Spinal cord (tissue), 10 donors: ENCODE results near the gene TBC1D17. TPM values are rescaled to one million over a fixed set of nuclear protein-coding genes. Genes with fewer than 3 reads are reported as not detected.
"Not testable (repeated sequence)": the region's sequence is repeated elsewhere in the genome, so short reads cannot be mapped to it uniquely, and the experiment has no call there.

Experiments used
- DNase-seq, 6 donors: peaks; one replicate each; pipeline versions ENCODE4 v3.0.0 to v3.0.0-alpha.2; 2013 to 2015; ENCODE audit warnings: low spot score in 6 of 6, low read depth in 4 of 6
- H3K27ac ChIP-seq: one replicate; pipeline ENCODE4 v1.5.1; 2013; ENCODE audit warnings: low read depth, low read length, control low read depth
- H3K27me3 ChIP-seq: one replicate; pipeline ENCODE4 v1.6.1; 2013; ENCODE audit warnings: low read length; ENCODE audit not compliant: control insufficient read depth, insufficient read depth
- H3K36me3 ChIP-seq: one replicate; pipeline ENCODE4 v1.6.1; 2013; ENCODE audit warnings: low read length; ENCODE audit not compliant: control insufficient read depth, insufficient read depth
- H3K4me1 ChIP-seq: one replicate; pipeline ENCODE4 v1.6.1; 2013; ENCODE audit warnings: low read length; ENCODE audit not compliant: control insufficient read depth, insufficient read depth
- H3K4me3 ChIP-seq: one replicate; pipeline ENCODE4 v1.5.1; 2013; ENCODE audit warnings: low read depth, low read length, control low read depth
- H3K9me3 ChIP-seq: one replicate; pipeline ENCODE4 v1.6.1; 2013; ENCODE audit warnings: low read length; ENCODE audit not compliant: control insufficient read depth, insufficient read depth
- WGBS: methylation state at CpG from one replicate; pipeline ENCODE4 v1.1.5; 2013; ENCODE audit warnings: missing lambda C conversion rate; ENCODE audit not compliant: insufficient coverage; 5-methylcytosine and 5-hydroxymethylcytosine counted together
- polyA plus RNA-seq, 2 donors: library from polyadenylated mRNA; unstranded; fragments of 120-200 nt; gene quantifications; one replicate each; pipeline ENCODE4 v1.2.1, GENCODE V29; 2013; ENCODE audit not compliant: insufficient read length in 2 of 2
- total RNA-seq, 2 donors: library from RNA; depleted of rRNA in 1 of 2; stranded (reverse); fragments of 120-200 nt in 1 of 2; fragments of >200 nt in 1 of 2; gene quantifications; one replicate each; pipeline versions ENCODE4 v1.2.3 to v1.2.4, GENCODE V29; 2013 to 2014
- donor health status: healthy.

TBC1D17 gene
- total and polyA plus RNA-seq, 4 donors: 9.6 to 78.6 (median 40.5) TPM

- Histone ChIP-seq H3K4me1 (peaks cover 16% of the 10 kb centered on the region), H3K36me3 (peaks cover 76% of the 10 kb centered on the region)
- H3K27me3 ChIP-seq, H3K27ac ChIP-seq, H3K4me3 ChIP-seq, DNase-seq, H3K9me3 ChIP-seq: not testable (repeated sequence)
- 100% methylated on average over 6 of the region's 13 CpGs for WGBS
Observed at GRCh38 chr19:49924881-49925210, 47.3 kb downstream of the TBC1D17 start.

- Histone ChIP-seq H3K36me3 (peaks cover 74% of the 10 kb centered on the region), H3K27ac (no peak overlapping the region), H3K4me1 (peaks cover 21% of the 10 kb centered on the region), H3K4me3 (no peak overlapping the region), H3K27me3 (no peaks in the 10 kb centered on the region), H3K9me3 (no peaks in the 10 kb centered on the region)
- 96% methylated on average over 3 of the region's 5 CpGs for WGBS
- DNase-seq: no peak
Observed at GRCh38 chr19:49925486-49925885, 48.0 kb downstream of the TBC1D17 start.

GRCh38 chr19:49926515-49926914, 49.0 kb downstream of the TBC1D17 start:
- no peak for DNase-seq
- H3K4me3 ChIP-seq: no peak overlapping the region
- no peak overlapping the region for H3K27ac ChIP-seq
- H3K4me1 ChIP-seq: peaks cover 24% of the 10 kb centered on the region
- H3K36me3 ChIP-seq: peaks cover 63% of the 10 kb centered on the region
- 94% methylated on average over 6 of the region's 10 CpGs for WGBS
- no peaks in the 10 kb centered on the region for H3K9me3 ChIP-seq
- H3K27me3 ChIP-seq: no peaks in the 10 kb centered on the region

DNA sequence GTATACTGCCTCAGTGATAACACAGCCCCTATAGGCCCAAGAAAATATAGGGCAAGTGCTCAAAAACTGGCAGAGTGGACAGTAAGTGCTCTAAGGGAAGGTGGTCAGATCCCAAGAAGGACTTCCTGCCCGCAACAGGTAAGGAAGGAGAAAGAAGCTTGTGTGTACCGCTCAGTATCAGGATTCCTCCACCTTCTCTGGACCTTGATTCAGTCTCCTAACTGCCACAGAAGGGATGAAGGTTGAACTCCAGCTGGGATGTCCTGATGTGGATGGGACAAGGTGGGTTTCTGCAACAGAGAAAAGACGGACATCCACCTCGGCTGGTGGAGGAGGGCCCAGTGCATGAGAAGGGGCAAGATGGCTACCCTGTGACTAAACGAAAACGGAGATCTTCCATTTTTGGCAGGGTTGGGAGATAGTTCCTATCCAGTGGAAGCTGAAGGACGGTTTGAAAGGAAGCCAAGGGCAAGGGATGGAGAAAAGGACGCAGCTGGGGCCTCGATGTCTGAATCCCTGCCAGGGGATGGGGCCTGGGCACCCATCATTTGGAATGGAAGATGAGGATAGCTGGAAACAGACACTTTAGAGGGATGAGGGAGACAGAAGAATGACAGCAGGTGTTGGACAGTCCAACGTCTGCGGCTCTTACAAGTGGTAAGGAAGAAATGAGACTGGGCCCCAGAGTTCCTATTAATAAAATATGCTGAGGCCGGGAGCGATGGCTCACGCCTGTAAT, 50.2 kb downstream of the TBC1D17 start:
- Histone ChIP-seq H3K4me1 (peaks cover 24% of the 10 kb centered on the region), H3K27ac (no peak overlapping the region), H3K27me3 (no peaks in the 10 kb centered on the region), H3K4me3 (no peak overlapping the region), H3K9me3 (no peaks in the 10 kb centered on the region), H3K36me3 (peaks cover 53% of the 10 kb centered on the region)
- 67% methylated on average over 9 of the region's 14 CpGs for whole genome bisulfite sequencing
- DNase-seq: no peak

GRCh38 chr19:49929121-49929610, 51.7 kb downstream of the TBC1D17 start, which contains the start of the genes ATF5 and NUP62:
Gene ATF5, plus strand, starts transcription at chr19:49929205. Its CDS starts 1,646 bp downstream, at chr19:49930851.
Gene NUP62, minus strand, starts transcription at chr19:49929504. Its CDS starts 19,697 bp downstream, at chr19:49909807.
- under 1% methylated on average over 47 of the region's 48 CpGs for WGBS
- Histone ChIP-seq H3K4me1 (peaks cover 24% of the 10 kb centered on the region), H3K36me3 (peaks cover 42% of the 10 kb centered on the region)

DNA sequence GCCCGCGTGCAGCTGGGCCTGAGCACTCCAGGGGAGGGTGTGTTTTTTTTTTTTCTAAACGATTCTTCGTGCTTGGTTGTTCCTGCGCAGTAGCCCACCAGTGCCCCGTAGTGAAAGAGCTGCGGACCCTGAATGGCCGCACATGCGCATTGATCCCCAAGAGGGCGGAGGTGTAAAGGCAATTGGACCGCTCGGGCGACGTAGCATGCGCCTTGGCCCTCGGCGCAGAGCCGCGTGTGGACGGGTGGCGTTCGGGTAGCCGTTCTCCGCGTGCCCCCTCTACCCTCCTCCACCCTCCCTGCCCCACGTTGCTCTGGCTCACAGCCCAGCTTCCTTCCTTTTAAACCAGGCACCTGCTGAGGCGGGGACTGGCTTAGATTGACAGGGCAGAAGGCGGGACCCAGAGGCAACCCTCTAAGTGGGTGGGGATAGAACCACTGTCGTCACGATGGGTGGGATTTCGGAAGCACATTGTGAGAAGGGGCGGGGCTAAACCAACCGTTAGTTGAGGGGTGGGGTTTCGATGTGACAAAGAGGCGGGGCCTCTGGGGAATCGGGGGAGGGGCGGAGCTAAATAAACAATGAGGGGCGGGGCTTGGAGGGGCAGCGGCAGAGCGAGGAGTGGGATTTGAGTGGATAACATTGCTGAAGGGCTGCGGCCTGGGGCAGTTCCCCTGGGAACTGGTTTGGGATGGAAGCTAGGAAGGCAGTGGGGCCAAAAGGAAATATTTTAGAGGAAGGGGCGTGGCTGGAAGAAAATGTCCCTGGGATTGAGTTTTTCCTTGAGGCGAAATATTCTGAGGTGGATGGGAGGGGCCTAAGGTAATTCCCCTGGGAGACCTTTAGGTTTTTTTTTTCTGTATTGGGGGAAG, 52.3 kb downstream of the TBC1D17 start:
- Histone ChIP-seq H3K9me3 (no peaks in the 10 kb centered on the region), H3K27me3 (no peaks in the 10 kb centered on the region), H3K4me1 (peaks cover 24% of the 10 kb centered on the region), H3K4me3 (peak overlapping the region; percentile 96), H3K27ac (peak overlapping the region; percentile 98), H3K36me3 (peaks cover 36% of the 10 kb centered on the region)
- DNase-seq: peak; percentile 90 to 99 (median 94)
- 2% methylated on average over 39 of the region's 43 CpGs for WGBS

More at GRCh38 chr19:49929121-49929610, 51.7 kb downstream of the TBC1D17 start, which contains the start of the genes ATF5 and NUP62:
- H3K4me3 ChIP-seq: peak within 1 kb of the TSS; percentile 96
- H3K27ac ChIP-seq: peak within 1 kb of the TSS; percentile 98
- no peaks in the 10 kb centered on the region for H3K9me3 ChIP-seq
- peak in 3 of 6 donors; percentile 12 to 97 (median 12) for DNase-seq
- no peaks in the 10 kb centered on the region for H3K27me3 ChIP-seq

- 58% methylated on average over 14 of the region's 15 CpGs for WGBS
- Histone ChIP-seq H3K4me1 (peaks cover 24% of the 10 kb centered on the region), H3K36me3 (peaks cover 30% of the 10 kb centered on the region), H3K4me3 (peak overlapping the region; percentile 96), H3K9me3 (no peaks in the 10 kb centered on the region), H3K27me3 (no peaks in the 10 kb centered on the region), H3K27ac (no peak overlapping the region)
- peak in 1 of 6 donors; percentile 15 for DNase-seq
Observed at GRCh38 chr19:49930483-49931011, 53.0 kb downstream of the TBC1D17 start.

- Histone ChIP-seq H3K9me3 (no peaks in the 10 kb centered on the region), H3K36me3 (peaks cover 26% of the 10 kb centered on the region), H3K27me3 (no peaks in the 10 kb centered on the region), H3K27ac (no peak overlapping the region), H3K4me3 (no peak overlapping the region), H3K4me1 (peaks cover 24% of the 10 kb centered on the region)
- 100% methylated on average over 2 of the region's 7 CpGs for WGBS
- DNase-seq: no peak
Observed at GRCh38 chr19:49931293-49932040, 54.0 kb downstream of the TBC1D17 start.

GRCh38 chr19:49932041-49932451, 54.5 kb downstream of the TBC1D17 start:
- 100% methylated on average over 3 of the region's 5 CpGs for WGBS
- no peak overlapping the region for H3K4me3 ChIP-seq
- peaks cover 20% of the 10 kb centered on the region for H3K36me3 ChIP-seq
- no peaks in the 10 kb centered on the region for H3K9me3 ChIP-seq
- DNase-seq: no peak
- H3K27me3 ChIP-seq: no peaks in the 10 kb centered on the region
- peaks cover 21% of the 10 kb centered on the region for H3K4me1 ChIP-seq
- H3K27ac ChIP-seq: no peak overlapping the region
